ENCODE data around the gene TFAP2D.

TFAP2D gene

GRCh38 chr6:50691814-50692495, 21.4 kb upstream of the TFAP2D start:
- TF ChIP-seq ZEB2 (tag by site-specific recombination; IDR thresholded peaks at IDR 0.05) (no peak), ZBTB6 (tag by site-specific recombination; IDR thresholded peaks at IDR 0.05) (no peak), AEBP2 (tag by site-specific recombination; IDR thresholded peaks at IDR 0.05; ENCODE audit: borderline replicate concordance) (no peak), ZNF626 (tag by site-specific recombination; IDR thresholded peaks at IDR 0.05) (no peak), ZNF148 (tag by site-specific recombination; IDR thresholded peaks at IDR 0.05; ENCODE audit: borderline replicate concordance) (no peak), ZNF362 (tag by site-specific recombination; IDR thresholded peaks at IDR 0.05) (no peak), ZNF654 (tag by site-specific recombination; IDR thresholded peaks at IDR 0.05; ENCODE audit: low read depth) (no peak), KLF1 (tag by site-specific recombination; IDR thresholded peaks at IDR 0.05) (no peak), ZNF610 (tag by site-specific recombination; IDR thresholded peaks at IDR 0.05; ENCODE audit: borderline replicate concordance) (no peak)
- TF ChIP-seq, protein P1, sequence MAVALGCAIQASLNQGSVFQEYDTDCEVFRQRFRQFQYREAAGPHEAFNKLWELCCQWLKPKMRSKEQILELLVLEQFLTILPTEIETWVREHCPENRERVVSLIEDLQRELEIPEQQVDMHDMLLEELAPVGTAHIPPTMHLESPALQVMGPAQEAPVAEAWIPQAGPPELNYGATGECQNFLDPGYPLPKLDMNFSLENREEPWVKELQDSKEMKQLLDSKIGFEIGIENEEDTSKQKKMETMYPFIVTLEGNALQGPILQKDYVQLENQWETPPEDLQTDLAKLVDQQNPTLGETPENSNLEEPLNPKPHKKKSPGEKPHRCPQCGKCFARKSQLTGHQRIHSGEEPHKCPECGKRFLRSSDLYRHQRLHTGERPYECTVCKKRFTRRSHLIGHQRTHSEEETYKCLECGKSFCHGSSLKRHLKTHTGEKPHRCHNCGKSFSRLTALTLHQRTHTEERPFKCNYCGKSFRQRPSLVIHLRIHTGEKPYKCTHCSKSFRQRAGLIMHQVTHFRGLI (tag by site-specific recombination; IDR thresholded peaks at IDR 0.05) = no peak
- CTCF ChIA-PET = no interaction called here
- no peak overlapping the region for H3K27ac ChIP-seq (ENCODE audit: extremely low read depth, low read depth, low read length)
- no peaks in the 10 kb centered on the region for H3K36me3 ChIP-seq (ENCODE audit: control insufficient read depth in 2 of 2, insufficient read depth in 1 of 2, low read length in 2 of 2)
- POLR2A ChIA-PET = no interaction called here
- H3K4me3 ChIP-seq (ENCODE audit: low read depth, low read length) = no peak overlapping the region
- no peaks in the 10 kb centered on the region for H3K4me1 ChIP-seq (ENCODE audit: control insufficient read depth, insufficient read depth, low read length)
- no peaks in the 10 kb centered on the region for H3K9me3 ChIP-seq (ENCODE audit: control insufficient read depth, insufficient read depth, low read depth, low read length)

- POLR2A ChIA-PET = no interaction called here
- CTCF ChIA-PET = interaction anchor here (0.7 kb wide), 1 partner anchor 20 kb away, joined by 3 read pairs; no protein-coding TSS in a partner anchor
- Histone ChIP-seq H3K4me1 (ENCODE audit: control insufficient read depth, insufficient read depth, low read length) (no peaks in the 10 kb centered on the region), H3K36me3 (ENCODE audit: control insufficient read depth in 2 of 2, insufficient read depth in 1 of 2, low read length in 2 of 2) (no peaks in the 10 kb centered on the region), H3K27ac (ENCODE audit: extremely low read depth, low read depth, low read length) (no peak overlapping the region), H3K4me3 (ENCODE audit: low read depth, low read length) (no peak overlapping the region), H3K9me3 (ENCODE audit: control insufficient read depth, insufficient read depth, low read depth, low read length) (no peaks in the 10 kb centered on the region)
- no peak for TF ChIP-seq ZNF660 (tag by site-specific recombination; IDR thresholded peaks at IDR 0.05)
These were observed 14.8 kb upstream of the TFAP2D start for GRCh38 chr6:50698546-50698945.
